Measurements from ENCODE around the gene BUD13. TPM values are rescaled to one million over a fixed set of nuclear protein-coding genes. Genes with fewer than 3 reads are reported as not detected.

Gene BUD13
- polyA plus RNA-seq, 1 of the 3 experiments (the other 2 are of a cell fraction): 15.5 TPM

DNA sequence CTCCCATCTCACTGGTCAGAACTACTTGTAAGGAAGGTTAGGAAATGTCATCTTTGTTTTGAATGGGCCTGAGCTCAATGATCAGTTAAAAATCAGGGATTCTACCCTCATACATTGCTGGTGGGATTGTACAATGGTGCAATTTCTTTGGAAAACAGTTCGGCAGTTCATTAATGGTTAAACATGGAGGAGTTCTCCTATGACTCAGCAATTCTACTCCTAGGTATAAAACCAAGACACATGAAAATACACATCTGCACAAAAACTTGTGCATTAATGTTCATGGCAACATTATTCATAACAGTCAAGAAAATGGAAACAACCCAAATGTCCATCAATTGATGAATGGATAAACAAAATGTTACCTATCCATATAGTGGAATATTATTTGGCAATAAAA, 23.8 kb upstream of the BUD13 start:
- no peak for DNase-seq
- H3F3A ChIP-seq (replicated peaks; ENCODE audit: insufficient read depth): peaks cover 11% of the 10 kb centered on the region
- no peak overlapping the region for H3K9ac ChIP-seq
- H3K79me2 ChIP-seq (ENCODE audit: insufficient read depth): no peaks in the 10 kb centered on the region
- no peak overlapping the region for H3K27ac ChIP-seq (ENCODE audit: low read depth in 2 of 2, low read length in 1 of 2)
- no peak overlapping the region for H2AFZ ChIP-seq (ENCODE audit: low read depth)
- H3K4me3 ChIP-seq (ENCODE audit: low read depth in 2 of 2, low read length in 1 of 2): no peak overlapping the region
- H4K20me1 ChIP-seq (ENCODE audit: insufficient read depth): no peaks in the 10 kb centered on the region
- H3K27me3 ChIP-seq (ENCODE audit: insufficient read depth): no peaks in the 10 kb centered on the region
- no peak overlapping the region for H3K4me2 ChIP-seq
- H3K9me2 ChIP-seq: no peaks in the 10 kb centered on the region
- ChIA-PET CTCF (interaction anchor here (0.6 to 11.4 kb wide), 3 partner anchors 22 to 308 kb away, joined by 3 to 268 read pairs (median 4); partner anchors contain the start of gene SIK3), POLR2A (no interaction called here)
- TF ChIP-seq TAF1 (IDR thresholded peaks at IDR 0.05; ENCODE audit: borderline replicate concordance, low read depth, low read length): no peak
- no peak for TF ChIP-seq MEF2A (IDR thresholded peaks at IDR 0.05; ENCODE audit: borderline replicate concordance, low read depth)
- no peak for TF ChIP-seq FOXJ3 (CRISPR knock-in tag; IDR thresholded peaks at IDR 0.05)
- no peak for TF ChIP-seq POLR2AphosphoS5 (IDR thresholded peaks at IDR 0.05; ENCODE audit: low read depth, low read length)
- TF ChIP-seq SMC3 (IDR thresholded peaks at IDR 0.05; ENCODE audit: low read depth, low read length): no peak
- no peak for TF ChIP-seq RCOR1 (IDR thresholded peaks at IDR 0.05; ENCODE audit: low read length)
- TF ChIP-seq, protein P1, sequence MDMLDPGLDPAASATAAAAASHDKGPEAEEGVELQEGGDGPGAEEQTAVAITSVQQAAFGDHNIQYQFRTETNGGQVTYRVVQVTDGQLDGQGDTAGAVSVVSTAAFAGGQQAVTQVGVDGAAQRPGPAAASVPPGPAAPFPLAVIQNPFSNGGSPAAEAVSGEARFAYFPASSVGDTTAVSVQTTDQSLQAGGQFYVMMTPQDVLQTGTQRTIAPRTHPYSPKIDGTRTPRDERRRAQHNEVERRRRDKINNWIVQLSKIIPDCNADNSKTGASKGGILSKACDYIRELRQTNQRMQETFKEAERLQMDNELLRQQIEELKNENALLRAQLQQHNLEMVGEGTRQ (IDR thresholded peaks at IDR 0.05; ENCODE audit: borderline replicate concordance, low read depth, low read length): no peak
- no peak for TF ChIP-seq FOXM1 (IDR thresholded peaks at IDR 0.05; ENCODE audit: low read depth)
- no peak for TF ChIP-seq YY1 (IDR thresholded peaks at IDR 0.05; ENCODE audit: low read depth)
- no peak for TF ChIP-seq GATA2 (CRISPR knock-in tag; IDR thresholded peaks at IDR 0.05)
- TF ChIP-seq GABPA (IDR thresholded peaks at IDR 0.05; ENCODE audit: low read depth): no peak
- no peak for TF ChIP-seq NRF1 (IDR thresholded peaks at IDR 0.05; ENCODE audit: low read depth, low read length)
- TF ChIP-seq TEAD4 (IDR thresholded peaks at IDR 0.05; ENCODE audit: borderline replicate concordance, insufficient read depth): no peak
- TF ChIP-seq MXI1 (IDR thresholded peaks at IDR 0.05; ENCODE audit: low read depth, low read length): no peak
- TF ChIP-seq JUND (IDR thresholded peaks at IDR 0.05): no peak
- TF ChIP-seq, protein P2, sequence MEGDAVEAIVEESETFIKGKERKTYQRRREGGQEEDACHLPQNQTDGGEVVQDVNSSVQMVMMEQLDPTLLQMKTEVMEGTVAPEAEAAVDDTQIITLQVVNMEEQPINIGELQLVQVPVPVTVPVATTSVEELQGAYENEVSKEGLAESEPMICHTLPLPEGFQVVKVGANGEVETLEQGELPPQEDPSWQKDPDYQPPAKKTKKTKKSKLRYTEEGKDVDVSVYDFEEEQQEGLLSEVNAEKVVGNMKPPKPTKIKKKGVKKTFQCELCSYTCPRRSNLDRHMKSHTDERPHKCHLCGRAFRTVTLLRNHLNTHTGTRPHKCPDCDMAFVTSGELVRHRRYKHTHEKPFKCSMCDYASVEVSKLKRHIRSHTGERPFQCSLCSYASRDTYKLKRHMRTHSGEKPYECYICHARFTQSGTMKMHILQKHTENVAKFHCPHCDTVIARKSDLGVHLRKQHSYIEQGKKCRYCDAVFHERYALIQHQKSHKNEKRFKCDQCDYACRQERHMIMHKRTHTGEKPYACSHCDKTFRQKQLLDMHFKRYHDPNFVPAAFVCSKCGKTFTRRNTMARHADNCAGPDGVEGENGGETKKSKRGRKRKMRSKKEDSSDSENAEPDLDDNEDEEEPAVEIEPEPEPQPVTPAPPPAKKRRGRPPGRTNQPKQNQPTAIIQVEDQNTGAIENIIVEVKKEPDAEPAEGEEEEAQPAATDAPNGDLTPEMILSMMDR (IDR thresholded peaks at IDR 0.05): no peak
- no peak for TF ChIP-seq ELF1 (IDR thresholded peaks at IDR 0.05)
- TF ChIP-seq, protein P3, sequence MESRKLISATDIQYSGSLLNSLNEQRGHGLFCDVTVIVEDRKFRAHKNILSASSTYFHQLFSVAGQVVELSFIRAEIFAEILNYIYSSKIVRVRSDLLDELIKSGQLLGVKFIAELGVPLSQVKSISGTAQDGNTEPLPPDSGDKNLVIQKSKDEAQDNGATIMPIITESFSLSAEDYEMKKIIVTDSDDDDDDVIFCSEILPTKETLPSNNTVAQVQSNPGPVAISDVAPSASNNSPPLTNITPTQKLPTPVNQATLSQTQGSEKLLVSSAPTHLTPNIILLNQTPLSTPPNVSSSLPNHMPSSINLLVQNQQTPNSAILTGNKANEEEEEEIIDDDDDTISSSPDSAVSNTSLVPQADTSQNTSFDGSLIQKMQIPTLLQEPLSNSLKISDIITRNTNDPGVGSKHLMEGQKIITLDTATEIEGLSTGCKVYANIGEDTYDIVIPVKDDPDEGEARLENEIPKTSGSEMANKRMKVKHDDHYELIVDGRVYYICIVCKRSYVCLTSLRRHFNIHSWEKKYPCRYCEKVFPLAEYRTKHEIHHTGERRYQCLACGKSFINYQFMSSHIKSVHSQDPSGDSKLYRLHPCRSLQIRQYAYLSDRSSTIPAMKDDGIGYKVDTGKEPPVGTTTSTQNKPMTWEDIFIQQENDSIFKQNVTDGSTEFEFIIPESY (IDR thresholded peaks at IDR 0.05; ENCODE audit: borderline replicate concordance, low read depth): no peak
- no peaks in the 10 kb centered on the region for H3K36me3 ChIP-seq (replicated peaks in 1 of 2; ENCODE audit: control insufficient read depth in 1 of 2, insufficient read depth in 2 of 2, low read length in 1 of 2)
- WGBS (ENCODE audit: low lambda C conversion rate): 85% methylated on average over 1 of the region's 1 CpG
- H3K4me1 ChIP-seq (ENCODE audit: control insufficient read depth in 1 of 2, insufficient read depth in 2 of 2, low read depth in 1 of 2, low read length in 1 of 2): peaks cover 2 to 8% of the 10 kb centered on the region in 2 experiments; a peak in 2 of 4 replicates
- H3K9me3 ChIP-seq: no peaks in the 10 kb centered on the region

All from SK-N-SH (cell line).